DND-41 (cell line): ENCODE measurements around the gene MAP4K3.

Experiments used
- ATAC-seq: fragments of 200-7000 bp; cut with Tn5 transposase; 3 replicates; pipeline ENCODE4 v1.9.1; 2021; ENCODE audit warnings: low read depth; ENCODE audit not compliant: insufficient read depth
- DNase-seq: peaks from one replicate; pipeline ENCODE4 v3.0.0-alpha.2; 2020
- H2AFZ ChIP-seq: 2 replicates; pipeline ENCODE4 v1.6.0; 2012; ENCODE audit warnings: low read depth, low read length
- H3K27ac ChIP-seq: 2 replicates; pipeline ENCODE4 v1.5.1; 2012; ENCODE audit warnings: low read length, inconsistent platforms
- H3K27me3 ChIP-seq: fragments of 200-600 bp; sonication (generic); 2 replicates; pipeline ENCODE4 v1.6.0; 2012; ENCODE audit warnings: low read length, mild to moderate bottlenecking, inconsistent platforms; ENCODE audit not compliant: insufficient read depth, poor library complexity
- H3K36me3 ChIP-seq: 2 replicates; pipeline ENCODE4 v1.5.1; 2012; ENCODE audit warnings: low read length, inconsistent platforms; ENCODE audit not compliant: insufficient read depth
- H3K4me1 ChIP-seq: 2 replicates; pipeline ENCODE4 v1.5.1; 2012; ENCODE audit warnings: mild to moderate bottlenecking, low read length; ENCODE audit not compliant: insufficient read depth
- H3K4me2 ChIP-seq: 2 replicates; pipeline ENCODE4 v1.6.0; 2012; ENCODE audit warnings: mild to moderate bottlenecking, moderate library complexity, low read length, inconsistent platforms; ENCODE audit not compliant: insufficient read depth
- H3K4me3 ChIP-seq, 2 experiments: fragments of 200-600 bp in 1 of 2; shearing (Covaris generic) in 1 of 2; 2 replicates each; pipeline ENCODE4 v1.5.1; 2012 to 2016; ENCODE audit warnings: inconsistent platforms in 2 of 2, low read length in 2 of 2, mild to moderate bottlenecking in 2 of 2, low read depth in 1 of 2, moderate library complexity in 1 of 2
- H3K79me2 ChIP-seq: 2 replicates; pipeline ENCODE4 v1.6.0; 2012; ENCODE audit warnings: low read length, inconsistent platforms; ENCODE audit not compliant: insufficient read depth
- H3K9ac ChIP-seq: 2 replicates; pipeline ENCODE4 v1.6.0; 2012; ENCODE audit warnings: low read depth, mild to moderate bottlenecking, inconsistent platforms, low read length, moderate library complexity
- H3K9me3 ChIP-seq: 2 replicates; pipeline ENCODE4 v1.5.1; 2012; ENCODE audit warnings: low read length, moderate library complexity, mild to moderate bottlenecking, inconsistent platforms; ENCODE audit not compliant: insufficient read depth, severe bottlenecking
- H4K20me1 ChIP-seq: 2 replicates; pipeline ENCODE4 v1.6.0; 2012; ENCODE audit warnings: low read length; ENCODE audit not compliant: insufficient read depth
- EZH2 ChIP-seq: IDR thresholded peaks from 3 replicates; pipeline ENCODE4 v1.6.1; 2012; ENCODE audit warnings: borderline replicate concordance, low read depth, mild to moderate bottlenecking, moderate library complexity, low read length, inconsistent platforms; ENCODE audit not compliant: severe bottlenecking
- TF ChIP-seq, protein P1 (sequence below): IDR thresholded peaks from 2 replicates; pipeline ENCODE4 v1.5.1; 2012; ENCODE audit warnings: borderline replicate concordance, low read length, moderate library complexity, mild to moderate bottlenecking; ENCODE audit not compliant: poor library complexity, severe bottlenecking; ENCODE audit errors: extremely low read depth

Gene MAP4K3

DNA sequence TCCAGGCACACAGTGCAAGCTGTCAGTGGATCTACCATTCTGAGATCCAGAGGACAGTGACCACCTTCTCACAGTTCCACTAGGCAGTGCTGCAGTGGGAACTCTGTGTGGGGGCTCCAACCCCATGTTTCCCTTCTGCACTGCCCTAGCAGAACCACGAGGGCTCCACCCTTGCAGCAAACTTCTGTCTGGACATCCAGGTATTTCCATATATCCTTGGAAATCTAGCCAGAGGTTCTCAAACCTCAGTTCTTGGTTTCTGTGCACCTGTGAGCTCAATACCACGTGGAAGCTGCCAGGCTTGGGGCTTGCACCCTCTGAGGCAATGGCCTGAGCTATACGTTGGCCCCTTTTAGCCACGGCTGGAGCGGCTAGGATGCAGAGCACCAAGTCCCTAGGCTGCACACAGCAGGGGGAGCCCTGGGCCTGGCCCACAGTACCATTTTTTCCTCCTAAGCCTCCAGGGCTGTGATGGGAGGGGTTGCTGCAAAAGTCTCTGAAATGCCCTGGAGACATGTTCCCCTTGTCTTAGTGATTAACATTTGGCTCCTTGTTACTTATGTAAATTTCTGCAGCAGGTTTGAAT lies 77.5 kb downstream of the MAP4K3 start:
- Histone ChIP-seq H2AFZ (no peak overlapping the region), H3K9me3 (peaks cover 40% of the 10 kb centered on the region)

DNA sequence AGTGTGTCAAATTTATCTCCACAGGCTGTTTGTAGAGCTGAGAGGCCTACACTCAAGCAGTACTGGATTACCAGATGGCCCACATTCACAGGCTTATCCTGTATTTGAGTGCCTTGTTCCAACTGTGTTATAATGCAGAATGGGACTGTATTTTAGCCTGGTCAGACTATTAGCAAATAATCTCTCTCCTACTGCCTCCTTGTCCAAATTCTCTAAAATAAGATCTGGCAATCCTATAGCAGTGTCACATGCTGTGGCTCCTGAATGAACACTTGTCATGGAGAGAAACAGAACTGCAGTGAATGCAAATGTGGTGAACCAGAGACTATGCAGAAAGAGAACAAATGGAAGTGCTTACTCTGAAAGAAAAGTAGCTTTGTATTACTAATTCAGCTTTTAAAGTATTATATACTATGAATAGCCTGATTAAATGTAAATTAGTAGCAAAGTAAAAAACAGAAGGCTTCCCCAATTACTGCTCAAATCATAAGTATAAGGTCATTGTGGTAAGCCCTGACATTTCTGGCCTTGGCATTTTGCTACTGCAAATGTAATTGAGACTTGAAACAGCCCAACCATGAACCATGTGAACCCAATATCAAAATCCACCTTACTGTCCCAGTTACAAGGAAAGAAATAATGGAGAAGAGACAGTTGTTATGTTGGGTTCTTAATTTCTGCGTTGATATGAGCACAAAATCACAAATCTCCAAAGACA lies 80.0 kb downstream of the MAP4K3 start:
- TF ChIP-seq EZH2, result no peak
- TF ChIP-seq, protein P1, sequence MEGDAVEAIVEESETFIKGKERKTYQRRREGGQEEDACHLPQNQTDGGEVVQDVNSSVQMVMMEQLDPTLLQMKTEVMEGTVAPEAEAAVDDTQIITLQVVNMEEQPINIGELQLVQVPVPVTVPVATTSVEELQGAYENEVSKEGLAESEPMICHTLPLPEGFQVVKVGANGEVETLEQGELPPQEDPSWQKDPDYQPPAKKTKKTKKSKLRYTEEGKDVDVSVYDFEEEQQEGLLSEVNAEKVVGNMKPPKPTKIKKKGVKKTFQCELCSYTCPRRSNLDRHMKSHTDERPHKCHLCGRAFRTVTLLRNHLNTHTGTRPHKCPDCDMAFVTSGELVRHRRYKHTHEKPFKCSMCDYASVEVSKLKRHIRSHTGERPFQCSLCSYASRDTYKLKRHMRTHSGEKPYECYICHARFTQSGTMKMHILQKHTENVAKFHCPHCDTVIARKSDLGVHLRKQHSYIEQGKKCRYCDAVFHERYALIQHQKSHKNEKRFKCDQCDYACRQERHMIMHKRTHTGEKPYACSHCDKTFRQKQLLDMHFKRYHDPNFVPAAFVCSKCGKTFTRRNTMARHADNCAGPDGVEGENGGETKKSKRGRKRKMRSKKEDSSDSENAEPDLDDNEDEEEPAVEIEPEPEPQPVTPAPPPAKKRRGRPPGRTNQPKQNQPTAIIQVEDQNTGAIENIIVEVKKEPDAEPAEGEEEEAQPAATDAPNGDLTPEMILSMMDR, result no peak
- Histone ChIP-seq H3K4me3 (no peak overlapping the region), H4K20me1 (no peaks in the 10 kb centered on the region), H3K4me2 (no peak overlapping the region), H2AFZ (no peak overlapping the region), H3K4me1 (no peaks in the 10 kb centered on the region), H3K36me3 (peaks cover 26% of the 10 kb centered on the region), H3K9ac (no peak overlapping the region), H3K27me3 (no peaks in the 10 kb centered on the region), H3K9me3 (peaks cover 30% of the 10 kb centered on the region), H3K79me2 (peaks cover 12% of the 10 kb centered on the region), H3K27ac (no peak overlapping the region)
- ATAC-seq (no peak; the same call in 2 of the 3 replicates), DNase-seq (no peak)

More for the DNA sequence above, 77.5 kb downstream of the MAP4K3 start:
- Histone ChIP-seq H3K36me3 (peaks cover 25% of the 10 kb centered on the region), H4K20me1 (no peaks in the 10 kb centered on the region), H3K4me2 (no peak overlapping the region), H3K9ac (no peak overlapping the region), H3K27ac (no peak overlapping the region), H3K4me3 (peak overlapping the region in 1 of 2 experiments; percentile 2; a peak in 1 of 4 replicates), H3K79me2 (peaks cover 14% of the 10 kb centered on the region), H3K4me1 (no peaks in the 10 kb centered on the region), H3K27me3 (no peaks in the 10 kb centered on the region)
- DNase-seq (peak; percentile 17), ATAC-seq (no peak)
- TF ChIP-seq, protein P1, result no peak
- TF ChIP-seq EZH2, result no peak

DNA sequence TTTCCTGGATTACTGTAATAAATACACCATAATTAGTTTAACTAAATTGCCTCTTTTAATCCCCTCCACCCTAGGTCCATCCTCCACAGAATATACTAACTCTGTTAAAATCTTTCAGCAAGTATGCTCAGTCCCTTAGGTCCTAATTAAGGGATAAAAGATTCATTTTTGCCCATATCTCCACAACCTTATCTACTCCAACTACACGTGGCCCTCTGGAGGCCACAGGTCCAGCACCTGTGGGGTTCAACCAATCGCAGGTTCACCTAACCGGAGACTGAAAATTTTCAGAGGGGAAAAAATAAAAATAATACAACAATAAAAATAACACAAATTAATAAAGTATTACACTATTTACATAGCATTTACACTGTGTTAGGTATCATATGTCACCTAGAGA lies 86.4 kb downstream of the MAP4K3 start:
- Histone ChIP-seq H3K27me3 (no peaks in the 10 kb centered on the region), H3K4me2 (no peak overlapping the region), H4K20me1 (no peaks in the 10 kb centered on the region), H3K36me3 (peaks cover 10% of the 10 kb centered on the region; the same call in 1 of the 2 replicates), H3K9ac (no peak overlapping the region), H3K27ac (no peak overlapping the region), H3K4me1 (no peaks in the 10 kb centered on the region), H2AFZ (no peak overlapping the region), H3K9me3 (no peaks in the 10 kb centered on the region), H3K79me2 (no peaks in the 10 kb centered on the region), H3K4me3 (no peak overlapping the region)
- TF ChIP-seq, protein P1, result no peak
- TF ChIP-seq EZH2, result no peak
- DNase-seq, result no peak
- no peak for ATAC-seq
